ENCODE data around the gene LCE3E. TPM values are rescaled to one million over a fixed set of nuclear protein-coding genes. Genes with fewer than 3 reads are reported as not detected.

The LCE3E gene, protein sequence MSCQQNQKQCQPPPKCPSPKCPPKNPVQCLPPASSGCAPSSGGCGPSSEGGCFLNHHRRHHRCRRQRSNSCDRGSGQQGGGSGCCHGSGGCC
- total RNA-seq: not detected in 2 replicates
- polyA plus RNA-seq: not detected in 2 replicates
- not detected in 2 replicates for polyA plus RNA-seq (2012)
- polyA minus RNA-seq (ENCODE audit: low replicate concordance): not detected in 2 replicates

DNA sequence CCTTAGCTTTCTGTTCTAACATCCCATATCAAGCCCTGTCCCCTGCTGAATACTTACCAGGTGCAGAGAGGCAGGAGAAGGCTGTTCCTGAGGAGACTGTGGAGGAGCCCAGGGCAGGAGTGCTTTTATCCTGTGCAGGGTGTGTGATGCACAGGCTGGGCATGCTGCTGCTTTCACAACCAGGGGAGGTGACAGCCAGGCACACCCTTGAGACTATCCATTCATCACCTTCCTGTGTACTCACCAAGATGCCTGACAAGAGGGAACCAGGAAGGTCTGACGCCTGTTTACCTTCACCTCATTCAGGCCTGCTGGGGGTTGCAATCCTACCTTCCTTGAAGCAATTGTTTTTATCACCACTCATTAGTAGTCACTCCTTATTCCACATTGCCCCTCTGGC lies at the start of gene LCE3E:
Gene LCE3E (minus strand): TSS at position 100 of the 400 bp plus-strand sequence. CDS start 572 bp downstream, outside the sequence.
- no peaks in the 10 kb centered on the region for H3K79me2 ChIP-seq (ENCODE audit: control insufficient read depth, insufficient read depth, low read length)
- H3K4me3 ChIP-seq (replicated peaks in 1 of 4; ENCODE audit: control extremely low read depth in 1 of 4, insufficient read depth in 1 of 4, low read depth in 3 of 4, low read length in 4 of 4): no peak within 1 kb of the TSS
- H3K36me3 ChIP-seq (ENCODE audit: control insufficient read depth, insufficient read depth, low read length): no peaks in the 10 kb centered on the region
- H3K4me2 ChIP-seq (ENCODE audit: extremely low read depth, insufficient read depth, low read length): no peak within 1 kb of the TSS
- TF ChIP-seq, protein P1, sequence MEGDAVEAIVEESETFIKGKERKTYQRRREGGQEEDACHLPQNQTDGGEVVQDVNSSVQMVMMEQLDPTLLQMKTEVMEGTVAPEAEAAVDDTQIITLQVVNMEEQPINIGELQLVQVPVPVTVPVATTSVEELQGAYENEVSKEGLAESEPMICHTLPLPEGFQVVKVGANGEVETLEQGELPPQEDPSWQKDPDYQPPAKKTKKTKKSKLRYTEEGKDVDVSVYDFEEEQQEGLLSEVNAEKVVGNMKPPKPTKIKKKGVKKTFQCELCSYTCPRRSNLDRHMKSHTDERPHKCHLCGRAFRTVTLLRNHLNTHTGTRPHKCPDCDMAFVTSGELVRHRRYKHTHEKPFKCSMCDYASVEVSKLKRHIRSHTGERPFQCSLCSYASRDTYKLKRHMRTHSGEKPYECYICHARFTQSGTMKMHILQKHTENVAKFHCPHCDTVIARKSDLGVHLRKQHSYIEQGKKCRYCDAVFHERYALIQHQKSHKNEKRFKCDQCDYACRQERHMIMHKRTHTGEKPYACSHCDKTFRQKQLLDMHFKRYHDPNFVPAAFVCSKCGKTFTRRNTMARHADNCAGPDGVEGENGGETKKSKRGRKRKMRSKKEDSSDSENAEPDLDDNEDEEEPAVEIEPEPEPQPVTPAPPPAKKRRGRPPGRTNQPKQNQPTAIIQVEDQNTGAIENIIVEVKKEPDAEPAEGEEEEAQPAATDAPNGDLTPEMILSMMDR (conservative IDR thresholded peaks at IDR 0.05 in 1 of 2, IDR thresholded peaks at IDR 0.05 in 1 of 2; ENCODE audit: low read depth in 1 of 2, low read length in 2 of 2): no peak
- TF ChIP-seq EZH2 (IDR thresholded peaks at IDR 0.05; ENCODE audit: low read length, missing control alignments): no peak
- H3K9ac ChIP-seq (ENCODE audit: insufficient read depth, low read length): no peak within 1 kb of the TSS
- no peak within 1 kb of the TSS for H3K27ac ChIP-seq (ENCODE audit: insufficient read depth, low read length)
- no peaks in the 10 kb centered on the region for H3K9me3 ChIP-seq (ENCODE audit: control insufficient read depth, insufficient read depth, low read depth, low read length)
- H4K20me1 ChIP-seq (ENCODE audit: control insufficient read depth, extremely low read depth, insufficient read depth, low read length): no peaks in the 10 kb centered on the region
- no peaks in the 10 kb centered on the region for H3K27me3 ChIP-seq (ENCODE audit: control insufficient read depth, insufficient read depth, low read length)
- no peak within 1 kb of the TSS for H2AFZ ChIP-seq (ENCODE audit: low read length)
- DNase-seq (ENCODE audit: low read depth in 2 of 2): no peak
- no peaks in the 10 kb centered on the region for H3K4me1 ChIP-seq (ENCODE audit: control insufficient read depth, extremely low read depth, insufficient read depth, low read length)

DNA sequence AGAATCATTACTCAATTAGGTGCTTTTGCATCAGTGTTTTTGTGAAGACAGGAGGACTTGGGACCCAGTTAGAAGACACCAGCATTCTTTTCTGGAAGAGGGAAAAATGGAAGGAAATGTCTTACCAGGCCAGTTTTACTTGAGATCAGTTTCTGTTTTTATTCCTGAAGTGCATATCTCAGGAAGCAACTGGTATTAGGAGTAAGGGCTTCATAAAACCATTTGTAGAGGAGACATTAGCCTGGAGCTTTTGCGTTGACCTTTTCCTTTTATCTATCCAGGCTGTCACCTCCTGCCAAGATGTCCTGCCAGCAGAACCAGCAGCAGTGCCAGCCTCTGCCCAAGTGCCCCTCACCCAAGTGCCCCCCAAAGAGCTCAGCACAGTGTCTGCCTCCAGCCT lies 46.9 kb upstream of the LCE3E start, which contains the start of gene LCE3B:
Gene LCE3B (plus strand): TSS at position 301 of the 400 bp plus-strand sequence. CDS start 0 bp downstream, at position 301.
- Histone ChIP-seq H3K4me2 (ENCODE audit: extremely low read depth, insufficient read depth, low read length) (no peak within 1 kb of the TSS), H3K9ac (ENCODE audit: insufficient read depth, low read length) (no peak within 1 kb of the TSS), H3K9me3 (ENCODE audit: control insufficient read depth, insufficient read depth, low read depth, low read length) (no peaks in the 10 kb centered on the region), H3K4me3 (replicated peaks in 1 of 4; ENCODE audit: control extremely low read depth in 1 of 4, insufficient read depth in 1 of 4, low read depth in 3 of 4, low read length in 4 of 4) (no peak within 1 kb of the TSS), H3K36me3 (ENCODE audit: control insufficient read depth, insufficient read depth, low read length) (no peaks in the 10 kb centered on the region), H3K79me2 (ENCODE audit: control insufficient read depth, insufficient read depth, low read length) (no peaks in the 10 kb centered on the region), H3K27ac (ENCODE audit: insufficient read depth, low read length) (no peak within 1 kb of the TSS), H4K20me1 (ENCODE audit: control insufficient read depth, extremely low read depth, insufficient read depth, low read length) (no peaks in the 10 kb centered on the region), H3K27me3 (ENCODE audit: control insufficient read depth, insufficient read depth, low read length) (no peaks in the 10 kb centered on the region), H2AFZ (ENCODE audit: low read length) (no peak within 1 kb of the TSS), H3K4me1 (ENCODE audit: control insufficient read depth, extremely low read depth, insufficient read depth, low read length) (no peaks in the 10 kb centered on the region)
- no peak for DNase-seq (ENCODE audit: low read depth in 2 of 2)
- TF ChIP-seq, protein P1 (conservative IDR thresholded peaks at IDR 0.05 in 1 of 2, IDR thresholded peaks at IDR 0.05 in 1 of 2; ENCODE audit: low read depth in 1 of 2, low read length in 2 of 2): no peak
- TF ChIP-seq EZH2 (IDR thresholded peaks at IDR 0.05; ENCODE audit: low read length, missing control alignments): no peak

DNA sequence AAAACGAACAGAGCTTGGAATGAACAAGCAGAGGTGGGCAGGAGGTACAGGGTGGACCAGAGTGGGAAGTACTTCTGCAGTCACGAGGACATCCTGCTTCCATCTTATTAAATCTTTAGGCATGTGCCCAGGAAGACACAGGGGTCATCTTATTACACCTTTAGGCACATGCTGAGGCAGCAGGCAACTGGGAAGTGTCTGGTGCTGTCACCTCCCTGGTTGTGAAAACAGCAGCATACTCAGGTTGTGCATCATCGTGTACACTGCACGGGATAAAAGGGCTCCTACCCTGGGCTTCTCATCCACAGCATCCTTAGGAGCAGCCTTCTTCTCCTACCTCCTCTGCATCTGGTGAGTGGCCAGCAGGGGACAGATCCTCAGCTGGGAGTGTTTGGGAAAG lies 33.4 kb upstream of the LCE3E start, which contains the start of gene LCE3C:
Gene LCE3C (plus strand): TSS at position 301 of the 400 bp plus-strand sequence. CDS start 498 bp downstream, outside the sequence.
- no peak for TF ChIP-seq EZH2 (IDR thresholded peaks at IDR 0.05; ENCODE audit: low read length, missing control alignments)
- TF ChIP-seq, protein P1 (conservative IDR thresholded peaks at IDR 0.05 in 1 of 2, IDR thresholded peaks at IDR 0.05 in 1 of 2; ENCODE audit: low read depth in 1 of 2, low read length in 2 of 2): no peak
- DNase-seq (ENCODE audit: low read depth in 2 of 2): no peak
- no peaks in the 10 kb centered on the region for H3K4me1 ChIP-seq (ENCODE audit: control insufficient read depth, extremely low read depth, insufficient read depth, low read length)
- no peaks in the 10 kb centered on the region for H3K9me3 ChIP-seq (ENCODE audit: control insufficient read depth, insufficient read depth, low read depth, low read length)
- H2AFZ ChIP-seq (ENCODE audit: low read length): no peak within 1 kb of the TSS
- H3K27ac ChIP-seq (ENCODE audit: insufficient read depth, low read length): no peak within 1 kb of the TSS
- H3K4me2 ChIP-seq (ENCODE audit: extremely low read depth, insufficient read depth, low read length): no peak within 1 kb of the TSS
- H3K9ac ChIP-seq (ENCODE audit: insufficient read depth, low read length): no peak within 1 kb of the TSS
- H3K27me3 ChIP-seq (ENCODE audit: control insufficient read depth, insufficient read depth, low read length): no peaks in the 10 kb centered on the region
- H3K36me3 ChIP-seq (ENCODE audit: control insufficient read depth, insufficient read depth, low read length): no peaks in the 10 kb centered on the region
- H4K20me1 ChIP-seq (ENCODE audit: control insufficient read depth, extremely low read depth, insufficient read depth, low read length): no peaks in the 10 kb centered on the region
- no peak within 1 kb of the TSS for H3K4me3 ChIP-seq (replicated peaks in 1 of 4; ENCODE audit: control extremely low read depth in 1 of 4, insufficient read depth in 1 of 4, low read depth in 3 of 4, low read length in 4 of 4)
- H3K79me2 ChIP-seq (ENCODE audit: control insufficient read depth, insufficient read depth, low read length): no peaks in the 10 kb centered on the region
